Measurements from ENCODE around the gene DXO.
A peak's percentile ranks its signal among the peaks of the same experiment; 100 is the strongest.

DXO gene

GRCh38 chr6:31922942-31923341 is 49.0 kb downstream of the DXO start:
- no peak for TF ChIP-seq EZH2 (IDR thresholded peaks at IDR 0.05; ENCODE audit: borderline replicate concordance, low read depth, low read length, severe bottlenecking)
- TF ChIP-seq, protein P1, sequence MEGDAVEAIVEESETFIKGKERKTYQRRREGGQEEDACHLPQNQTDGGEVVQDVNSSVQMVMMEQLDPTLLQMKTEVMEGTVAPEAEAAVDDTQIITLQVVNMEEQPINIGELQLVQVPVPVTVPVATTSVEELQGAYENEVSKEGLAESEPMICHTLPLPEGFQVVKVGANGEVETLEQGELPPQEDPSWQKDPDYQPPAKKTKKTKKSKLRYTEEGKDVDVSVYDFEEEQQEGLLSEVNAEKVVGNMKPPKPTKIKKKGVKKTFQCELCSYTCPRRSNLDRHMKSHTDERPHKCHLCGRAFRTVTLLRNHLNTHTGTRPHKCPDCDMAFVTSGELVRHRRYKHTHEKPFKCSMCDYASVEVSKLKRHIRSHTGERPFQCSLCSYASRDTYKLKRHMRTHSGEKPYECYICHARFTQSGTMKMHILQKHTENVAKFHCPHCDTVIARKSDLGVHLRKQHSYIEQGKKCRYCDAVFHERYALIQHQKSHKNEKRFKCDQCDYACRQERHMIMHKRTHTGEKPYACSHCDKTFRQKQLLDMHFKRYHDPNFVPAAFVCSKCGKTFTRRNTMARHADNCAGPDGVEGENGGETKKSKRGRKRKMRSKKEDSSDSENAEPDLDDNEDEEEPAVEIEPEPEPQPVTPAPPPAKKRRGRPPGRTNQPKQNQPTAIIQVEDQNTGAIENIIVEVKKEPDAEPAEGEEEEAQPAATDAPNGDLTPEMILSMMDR (IDR thresholded peaks at IDR 0.05; ENCODE audit: borderline replicate concordance, extremely low read depth, low read length, poor library complexity, severe bottlenecking), result peak; percentile 60
- peak; percentile 35 for DNase-seq

DNA sequence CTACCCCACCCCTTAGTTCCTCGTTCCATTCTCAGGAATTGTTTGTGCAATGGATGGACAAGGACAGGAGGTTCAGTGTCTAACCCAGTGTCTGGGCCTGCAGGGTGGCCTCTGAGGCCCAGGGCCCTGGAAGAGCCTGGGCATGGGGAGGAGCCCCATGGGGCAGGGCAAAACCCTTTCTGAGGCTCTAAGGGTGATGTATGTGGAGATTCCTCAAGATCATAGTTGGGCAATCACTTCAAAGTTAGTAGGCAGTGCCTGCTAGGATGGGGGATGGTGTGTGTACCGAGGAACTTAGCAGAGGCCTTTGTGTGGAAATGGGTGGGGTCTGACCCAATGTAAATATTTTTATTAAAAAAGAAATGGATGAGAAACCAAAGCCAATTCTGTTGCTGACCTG is 51.1 kb downstream of the DXO start:
- Histone ChIP-seq H3K4me3 (ENCODE audit: low read depth in 1 of 2, low read length in 2 of 2) (no peak overlapping the region), H3K4me2 (ENCODE audit: insufficient read depth, low read length) (no peak overlapping the region), H4K20me1 (ENCODE audit: insufficient read depth, low read length) (no peaks in the 10 kb centered on the region), H2AFZ (ENCODE audit: low read depth, low read length) (no peak overlapping the region), H3K36me3 (ENCODE audit: insufficient read depth, low read length) (no peaks in the 10 kb centered on the region), H3K4me1 (ENCODE audit: insufficient read depth, low read length) (no peaks in the 10 kb centered on the region), H3K27me3 (ENCODE audit: insufficient read depth, low read length, poor library complexity) (peaks cover under 1% of the 10 kb centered on the region), H3K79me2 (ENCODE audit: insufficient read depth, low read length) (no peaks in the 10 kb centered on the region), H3K9ac (ENCODE audit: low read depth, low read length) (no peak overlapping the region), H3K27ac (ENCODE audit: low read length) (no peak overlapping the region), H3K9me3 (ENCODE audit: insufficient read depth, low read length, severe bottlenecking) (no peaks in the 10 kb centered on the region)
- ATAC-seq (ENCODE audit: insufficient read depth, low read depth), result no peak
- no peak for DNase-seq
- TF ChIP-seq, protein P1 (IDR thresholded peaks at IDR 0.05; ENCODE audit: borderline replicate concordance, extremely low read depth, low read length, poor library complexity, severe bottlenecking), result no peak
- TF ChIP-seq EZH2 (IDR thresholded peaks at IDR 0.05; ENCODE audit: borderline replicate concordance, low read depth, low read length, severe bottlenecking), result no peak

More at GRCh38 chr6:31922942-31923341, 49.0 kb downstream of the DXO start:
- peaks cover 3% of the 10 kb centered on the region for H3K27me3 ChIP-seq (ENCODE audit: insufficient read depth, low read length, poor library complexity)
- ATAC-seq (ENCODE audit: insufficient read depth, low read depth), result peak; percentile 56
- no peaks in the 10 kb centered on the region for H3K9me3 ChIP-seq (ENCODE audit: insufficient read depth, low read length, severe bottlenecking)
- no peak overlapping the region for H3K9ac ChIP-seq (ENCODE audit: low read depth, low read length)
- H3K4me2 ChIP-seq (ENCODE audit: insufficient read depth, low read length), result no peak overlapping the region
- no peak overlapping the region for H3K27ac ChIP-seq (ENCODE audit: low read length)
- H2AFZ ChIP-seq (ENCODE audit: low read depth, low read length), result peak overlapping the region; percentile 52
- no peak overlapping the region for H3K4me3 ChIP-seq (ENCODE audit: low read depth in 1 of 2, low read length in 2 of 2)
- no peaks in the 10 kb centered on the region for H3K79me2 ChIP-seq (ENCODE audit: insufficient read depth, low read length)
- no peaks in the 10 kb centered on the region for H3K36me3 ChIP-seq (ENCODE audit: insufficient read depth, low read length)
- H3K4me1 ChIP-seq (ENCODE audit: insufficient read depth, low read length), result no peaks in the 10 kb centered on the region
- no peaks in the 10 kb centered on the region for H4K20me1 ChIP-seq (ENCODE audit: insufficient read depth, low read length)
